GM21367 (cell line): ENCODE measurements around the gene NKAIN4.

Source experiments
- ATAC-seq: cut with Tn5 transposase; IDR thresholded peaks from one replicate; pipeline ENCODE4 v1.9.1; 2021; ENCODE audit not compliant: unreplicated experiment

NKAIN4 gene

GRCh38 chr20:63196768-63197470, 57.3 kb downstream of the NKAIN4 start:
- no peak for ATAC-seq

GRCh38 chr20:63194797-63195173, 59.5 kb downstream of the NKAIN4 start:
- ATAC-seq = no peak

- ATAC-seq = no peak
Measured at GRCh38 chr20:63194007-63194796, 60.1 kb downstream of the NKAIN4 start.

- no peak for ATAC-seq
Measured at GRCh38 chr20:63192721-63193120, 61.5 kb downstream of the NKAIN4 start.

GRCh38 chr20:63191400-63191799, 62.9 kb downstream of the NKAIN4 start:
- ATAC-seq = no peak

DNA sequence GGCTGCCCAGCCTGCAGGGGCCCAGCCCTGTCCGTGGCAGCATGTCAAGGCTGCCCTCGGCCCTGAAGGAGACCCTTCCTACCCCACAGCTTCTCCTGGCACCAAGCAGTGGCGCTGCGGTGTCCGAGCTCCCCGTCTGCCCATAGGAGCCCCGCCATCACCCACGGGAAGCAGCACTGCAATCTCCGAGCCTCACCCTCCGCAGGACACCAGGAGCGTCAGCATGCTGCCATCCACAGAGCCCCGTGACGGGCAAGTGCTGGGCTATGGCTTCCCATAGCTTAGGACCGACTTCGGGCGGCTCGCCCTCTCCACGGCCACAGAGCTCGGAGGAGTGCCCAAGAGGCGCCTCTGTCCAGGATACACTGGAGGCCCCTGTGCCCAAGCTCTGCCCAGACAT, 63.4 kb downstream of the NKAIN4 start:
- ATAC-seq = no peak
